Spleen (tissue), 11 donors: ENCODE results near the gene PDE6A. TPM values are rescaled to one million over a fixed set of nuclear protein-coding genes. Genes with fewer than 3 reads are reported as not detected.
A peak's percentile ranks its signal among the peaks of the same experiment; 100 is the strongest.

Source experiments
- DNase-seq: peaks from one replicate; pipeline ENCODE4 v3.0.0-alpha.2; 2020
- H3K27ac ChIP-seq, 8 donors: fragments of 200-600 bp; sonication (generic) in 7 of 8; 1 replicate in 4 of 8; 2 replicates in 4 of 8; pipeline versions ENCODE4 v1.5.0 to v1.8.0; 2016 to 2021; ENCODE audit warnings: inconsistent platforms in 4 of 8, mild to moderate bottlenecking in 4 of 8, moderate library complexity in 1 of 8
- H3K27me3 ChIP-seq, 7 donors: fragments of 200-600 bp; sonication (generic) in 6 of 7; replicated peaks in 1 of 7; 1 replicate in 4 of 7; 2 replicates in 3 of 7; pipeline versions ENCODE4 v1.5.0 to v1.8.0; 2016 to 2021; ENCODE audit warnings: inconsistent platforms in 3 of 7, mild to moderate bottlenecking in 1 of 7
- H3K36me3 ChIP-seq, 6 donors: fragments of 200-600 bp; sonication (generic) in 5 of 6; 1 replicate in 4 of 6; 2 replicates in 2 of 6; pipeline versions ENCODE4 v1.5.0 to v1.8.0; 2016 to 2021; ENCODE audit warnings: inconsistent platforms in 2 of 6
- H3K4me1 ChIP-seq, 6 donors: fragments of 200-600 bp; sonication (generic) in 5 of 6; 1 replicate in 3 of 6; 2 replicates in 3 of 6; pipeline versions ENCODE4 v1.5.0 to v1.8.0; 2016 to 2021; ENCODE audit warnings: inconsistent platforms in 3 of 6
- H3K4me3 ChIP-seq, 8 donors: fragments of 200-600 bp; sonication (generic) in 7 of 8; 1 replicate in 4 of 8; 2 replicates in 4 of 8; pipeline versions ENCODE4 v1.5.0 to v1.8.0; 2016 to 2021; ENCODE audit warnings: inconsistent platforms in 4 of 8, mild to moderate bottlenecking in 4 of 8, moderate library complexity in 2 of 8
- H3K9me3 ChIP-seq, 8 donors: fragments of 200-600 bp; sonication (generic) in 7 of 8; 1 replicate in 4 of 8; 2 replicates in 4 of 8; pipeline versions ENCODE4 v1.5.0 to v1.8.0; 2016 to 2021; ENCODE audit warnings: inconsistent platforms in 4 of 8
- POLR2A ChIP-seq, 3 donors: fragments of 450-650 bp; IDR thresholded peaks; one replicate each; pipeline ENCODE4 v1.5.1; 2017; ENCODE audit warnings: antibody characterized with exemption in 3 of 3, mild to moderate bottlenecking in 1 of 3
- POLR2AphosphoS5 ChIP-seq, 3 donors: sonication (generic); formaldehyde crosslinking; IDR thresholded peaks; one replicate each; pipeline ENCODE4 v1.5.1; 2017; ENCODE audit warnings: antibody characterized with exemption in 3 of 3
- WGBS, 5 donors: extraction: QIAGEN DNeasy Blood & Tissue Kit in 3 of 5; methylation state at CpG; one replicate each; pipeline versions ENCODE4 v1.1.5 to v1.1.7; 2013 to 2018; 5-methylcytosine and 5-hydroxymethylcytosine counted together
- intact Hi-C: fragments of 100-400 bp; cut with DNase I; formaldehyde crosslinking; loops from one replicate; pipeline ENCODE4 v1.15.0; 2023; ENCODE audit warnings: low total_unique reads
- polyA plus RNA-seq, 3 donors: library from polyadenylated mRNA; stranded (reverse); fragments of 200-250 nt; gene quantifications; one replicate each; pipeline ENCODE4 v1.2.1, GENCODE V29; 2013
- total RNA-seq, 7 donors: library from RNA; depleted of rRNA in 3 of 7; stranded (reverse); fragments of >200 nt in 3 of 7; fragmentation: NEBNext Ultra II Directional in 4 of 7; extraction: Animal tissue kit (Norgen Biotek cat#: 25700) in 4 of 7; gene quantifications; one replicate each; pipeline versions ENCODE4 v1.1.0 to v1.2.1, GENCODE V29; 2016 to 2021
- TF ChIP-seq, protein P1 (sequence below), 11 experiments: fragments of 200-600 bp in 7 of 11; fragments of 450-650 bp in 4 of 11; sonication (generic) in 4 of 11; IDR thresholded peaks in 8 of 11; conservative IDR thresholded peaks in 3 of 11; 1 replicate in 7 of 11; 2 replicates in 4 of 11; pipeline versions ENCODE4 v1.4.0 to v1.8.0; 2016 to 2021; ENCODE audit warnings: antibody characterized with exemption in 11 of 11, inconsistent platforms in 4 of 11, mild to moderate bottlenecking in 1 of 11
- donor health status: healthy with polysubstance abuse.
- donor health status: DM: no; HTN: no; CAD: no; lungs with moderate emphysema.
- donor health status: DM: no; HTN: no; CAD: no.
- donor health status: Bipolar disorder and iron deficiency.
- donor health status: healthy.
- donor health status: DM: no; HTN: no; CAD: no.
- donor health status: DM: yes; HTN: yes; CAD: no.

Gene PDE6A
- total and polyA plus RNA-seq, 10 donors: not detected

DNA sequence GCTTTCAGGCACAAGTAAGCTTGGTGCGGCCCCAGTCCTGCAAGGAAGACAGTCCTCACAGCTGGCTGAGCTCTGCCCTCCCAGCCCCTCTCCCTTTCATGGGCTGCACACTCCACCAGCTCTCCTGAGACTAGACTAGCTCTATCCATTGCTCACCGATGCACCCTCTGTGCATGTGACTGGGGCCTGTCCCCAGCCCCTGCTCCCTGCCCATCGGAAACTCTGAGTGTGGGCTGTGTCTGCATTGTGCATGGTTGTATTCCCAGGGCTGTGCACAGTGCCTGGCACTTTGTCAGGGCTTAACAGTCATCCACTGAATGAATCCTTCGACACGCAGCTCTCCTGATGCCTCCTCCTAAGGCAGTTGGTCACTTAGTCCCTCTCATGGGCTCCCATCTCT is 122.3 kb downstream of the PDE6A start:
- intact Hi-C loops: no loop called here
- Histone ChIP-seq H3K36me3 (peaks cover 0 to 58% (median 0%) of the 10 kb centered on the region in 6 donors), H3K27me3 (no peaks in the 10 kb centered on the region), H3K4me3 (no peak overlapping the region), H3K27ac (no peak overlapping the region), H3K9me3 (no peaks in the 10 kb centered on the region), H3K4me1 (no peaks in the 10 kb centered on the region)
- WGBS, 5 donors: 89 to 99% (median 97%) methylated on average over 5 of the region's 5 CpGs
- peak; percentile 45 for DNase-seq
- TF ChIP-seq POLR2A (IDR thresholded peaks at IDR 0.05): no peak

GRCh38 chr5:149820536-149821510 is 123.8 kb downstream of the PDE6A start:
- peak; percentile 56 for DNase-seq
- H3K36me3 ChIP-seq: peaks cover 0 to 43% (median 0%) of the 10 kb centered on the region in 6 donors
- H3K4me3 ChIP-seq: no peak overlapping the region
- no peaks in the 10 kb centered on the region for H3K4me1 ChIP-seq
- intact Hi-C loops: no loop called here
- H3K9me3 ChIP-seq: no peaks in the 10 kb centered on the region
- H3K27ac ChIP-seq: no peak overlapping the region
- no peaks in the 10 kb centered on the region for H3K27me3 ChIP-seq
- WGBS, 5 donors: 92 to 96% (median 95%) methylated on average over 17 of the region's 17 CpGs
- TF ChIP-seq POLR2A (IDR thresholded peaks at IDR 0.05) (no peak), POLR2AphosphoS5 (IDR thresholded peaks at IDR 0.05) (no peak)
- TF ChIP-seq, protein P1, sequence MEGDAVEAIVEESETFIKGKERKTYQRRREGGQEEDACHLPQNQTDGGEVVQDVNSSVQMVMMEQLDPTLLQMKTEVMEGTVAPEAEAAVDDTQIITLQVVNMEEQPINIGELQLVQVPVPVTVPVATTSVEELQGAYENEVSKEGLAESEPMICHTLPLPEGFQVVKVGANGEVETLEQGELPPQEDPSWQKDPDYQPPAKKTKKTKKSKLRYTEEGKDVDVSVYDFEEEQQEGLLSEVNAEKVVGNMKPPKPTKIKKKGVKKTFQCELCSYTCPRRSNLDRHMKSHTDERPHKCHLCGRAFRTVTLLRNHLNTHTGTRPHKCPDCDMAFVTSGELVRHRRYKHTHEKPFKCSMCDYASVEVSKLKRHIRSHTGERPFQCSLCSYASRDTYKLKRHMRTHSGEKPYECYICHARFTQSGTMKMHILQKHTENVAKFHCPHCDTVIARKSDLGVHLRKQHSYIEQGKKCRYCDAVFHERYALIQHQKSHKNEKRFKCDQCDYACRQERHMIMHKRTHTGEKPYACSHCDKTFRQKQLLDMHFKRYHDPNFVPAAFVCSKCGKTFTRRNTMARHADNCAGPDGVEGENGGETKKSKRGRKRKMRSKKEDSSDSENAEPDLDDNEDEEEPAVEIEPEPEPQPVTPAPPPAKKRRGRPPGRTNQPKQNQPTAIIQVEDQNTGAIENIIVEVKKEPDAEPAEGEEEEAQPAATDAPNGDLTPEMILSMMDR (IDR thresholded peaks at IDR 0.05 in 8 of 11, conservative IDR thresholded peaks at IDR 0.05 in 3 of 11): no peak

DNA sequence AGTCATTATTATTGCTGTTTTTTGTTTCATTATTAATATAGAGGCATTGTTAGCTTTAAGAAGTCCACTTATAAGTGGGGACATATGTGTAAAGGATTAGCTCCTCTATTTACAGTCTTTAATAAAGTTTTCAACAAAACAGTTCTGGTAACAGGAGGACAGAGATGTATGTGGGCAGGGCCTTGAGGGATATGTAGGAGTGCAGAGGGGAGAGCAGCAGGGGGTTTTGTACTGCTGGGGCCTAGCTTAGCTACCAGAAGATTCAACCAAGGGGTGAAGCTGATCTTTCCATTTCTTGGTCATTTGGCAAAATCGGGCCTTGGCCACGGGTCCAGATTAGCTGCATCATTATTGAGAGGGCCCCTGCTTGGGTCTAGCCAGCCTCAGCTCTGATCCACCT is 124.6 kb downstream of the PDE6A start:
- intact Hi-C loops: no loop called here
- TF ChIP-seq POLR2AphosphoS5 (IDR thresholded peaks at IDR 0.05) (no peak), POLR2A (IDR thresholded peaks at IDR 0.05) (no peak)
- TF ChIP-seq, protein P1 (IDR thresholded peaks at IDR 0.05 in 8 of 11, conservative IDR thresholded peaks at IDR 0.05 in 3 of 11): no peak

DNA sequence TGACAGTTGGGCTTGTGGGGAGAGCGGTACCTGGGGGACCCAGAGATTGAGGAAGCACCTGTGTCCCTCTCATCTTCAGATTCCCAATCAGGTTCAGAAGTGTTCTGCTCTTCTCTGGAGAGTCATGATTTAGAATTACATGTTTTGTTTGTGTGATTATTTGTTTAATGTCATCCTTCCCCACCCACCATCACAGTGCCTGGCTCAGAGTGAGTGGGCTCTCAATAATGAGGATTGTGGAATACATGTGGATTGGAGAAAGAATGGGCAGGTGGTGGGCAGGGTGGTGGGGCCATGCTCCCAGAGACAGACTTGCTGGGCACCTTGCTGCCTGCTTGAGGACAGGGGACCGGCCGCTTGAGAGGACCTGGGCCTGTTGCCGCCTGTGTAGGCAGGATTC is 126.5 kb downstream of the PDE6A start:
- Histone ChIP-seq H3K36me3 (peaks cover 0 to 26% (median 0%) of the 10 kb centered on the region in 6 donors), H3K27me3 (no peaks in the 10 kb centered on the region), H3K27ac (no peak overlapping the region), H3K9me3 (no peaks in the 10 kb centered on the region), H3K4me1 (no peaks in the 10 kb centered on the region), H3K4me3 (no peak overlapping the region)
- WGBS, 5 donors: 87 to 92% (median 89%) methylated on average over 4 of the region's 4 CpGs
- intact Hi-C loops: no loop called here
- TF ChIP-seq POLR2A (IDR thresholded peaks at IDR 0.05) (no peak), POLR2AphosphoS5 (IDR thresholded peaks at IDR 0.05) (no peak)
- TF ChIP-seq, protein P1 (IDR thresholded peaks at IDR 0.05 in 8 of 11, conservative IDR thresholded peaks at IDR 0.05 in 3 of 11): no peak
- no peak for DNase-seq

More for the DNA sequence above, 124.6 kb downstream of the PDE6A start:
- Histone ChIP-seq H3K27ac (no peak overlapping the region), H3K4me3 (no peak overlapping the region), H3K9me3 (no peaks in the 10 kb centered on the region), H3K36me3 (peaks cover 0 to 35% (median 0%) of the 10 kb centered on the region in 6 donors), H3K27me3 (no peaks in the 10 kb centered on the region), H3K4me1 (no peaks in the 10 kb centered on the region)
- WGBS, 5 donors: 74 to 86% (median 78%) methylated on average over 2 of the region's 2 CpGs
- DNase-seq: no peak
